H9 (cell line): ENCODE results near the gene NCOA5. TPM values are rescaled to one million over a fixed set of nuclear protein-coding genes. Genes with fewer than 3 reads are reported as not detected.

ENCODE experiments used
- DNase-seq: peaks from one replicate; pipeline ENCODE4 v3.0.0-alpha.2; 2017
- H2AFZ ChIP-seq: one replicate; pipeline ENCODE4 v1.6.1; 2013; ENCODE audit warnings: mild to moderate bottlenecking, low read length, control low read depth, moderate library complexity
- H2AK5ac ChIP-seq: 2 replicates; pipeline ENCODE4 v1.6.1; 2013; ENCODE audit warnings: low read length, control low read depth, mixed read lengths; ENCODE audit not compliant: insufficient read length
- H2BK120ac ChIP-seq: one replicate; pipeline ENCODE4 v1.6.1; 2013; ENCODE audit warnings: low read depth, mild to moderate bottlenecking, low read length, control low read depth, inconsistent platforms; ENCODE audit not compliant: poor library complexity, severe bottlenecking
- H2BK12ac ChIP-seq: 2 replicates; pipeline ENCODE4 v1.6.1; 2013; ENCODE audit warnings: low read length, control low read depth, mixed read lengths, low read depth; ENCODE audit not compliant: insufficient read length
- H2BK15ac ChIP-seq: 2 replicates; pipeline ENCODE4 v1.6.1; 2013; ENCODE audit warnings: low read depth, low read length, control low read depth
- H2BK20ac ChIP-seq: one replicate; pipeline ENCODE4 v1.6.1; 2013; ENCODE audit warnings: low read depth, mild to moderate bottlenecking, low read length, control low read depth, inconsistent platforms; ENCODE audit not compliant: poor library complexity, severe bottlenecking
- H2BK5ac ChIP-seq: 2 replicates; pipeline ENCODE4 v1.6.1; 2013; ENCODE audit warnings: low read length, control low read depth, mixed read lengths; ENCODE audit not compliant: insufficient read length
- H3K14ac ChIP-seq: 2 replicates; pipeline ENCODE4 v1.6.1; 2013; ENCODE audit warnings: low read length, control low read depth; ENCODE audit not compliant: insufficient read depth
- H3K18ac ChIP-seq: 2 replicates; pipeline ENCODE4 v1.6.1; 2013; ENCODE audit warnings: low read depth, mild to moderate bottlenecking, mixed read lengths, low read length, control low read depth; ENCODE audit not compliant: insufficient read length
- H3K23ac ChIP-seq: 2 replicates; pipeline ENCODE4 v1.6.1; 2013; ENCODE audit warnings: low read length, control low read depth, mixed read lengths, low read depth; ENCODE audit not compliant: insufficient read length
- H3K23me2 ChIP-seq: 2 replicates; pipeline ENCODE4 v1.6.1; 2013; ENCODE audit warnings: low read depth, mild to moderate bottlenecking, mixed read lengths, low read length, control low read depth; ENCODE audit not compliant: insufficient read length, poor library complexity, severe bottlenecking
- H3K27ac ChIP-seq: 2 replicates; pipeline ENCODE4 v1.5.1; 2013; ENCODE audit warnings: low read length, control low read depth, mixed read lengths, low read depth; ENCODE audit not compliant: insufficient read length
- H3K27me3 ChIP-seq: 2 replicates; pipeline ENCODE4 v1.6.1; 2013; ENCODE audit warnings: low read length, control low read depth, inconsistent platforms; ENCODE audit not compliant: insufficient read depth
- H3K4ac ChIP-seq: 2 replicates; pipeline ENCODE4 v1.6.1; 2013; ENCODE audit warnings: low read depth, mild to moderate bottlenecking, control low read depth, inconsistent platforms, low read length, moderate library complexity
- H3K4me1 ChIP-seq: 2 replicates; pipeline ENCODE4 v1.6.1; 2013; ENCODE audit warnings: low read length, control low read depth, inconsistent platforms; ENCODE audit not compliant: insufficient read depth
- H3K4me2 ChIP-seq: 2 replicates; pipeline ENCODE4 v1.6.1; 2013; ENCODE audit warnings: low read length, control low read depth, mixed read lengths; ENCODE audit not compliant: insufficient read length, insufficient read depth
- H3K56ac ChIP-seq: 2 replicates; pipeline ENCODE4 v1.6.1; 2013; ENCODE audit warnings: low read depth, mild to moderate bottlenecking, mixed read lengths, low read length, control low read depth; ENCODE audit not compliant: insufficient read length
- H3K79me1 ChIP-seq: 2 replicates; pipeline ENCODE4 v1.6.1; 2013; ENCODE audit warnings: low read depth, mild to moderate bottlenecking, moderate library complexity, low read length, control low read depth, inconsistent platforms; ENCODE audit not compliant: insufficient read depth, poor library complexity, severe bottlenecking
- H3K79me2 ChIP-seq: 2 replicates; pipeline ENCODE4 v1.6.1; 2013; ENCODE audit warnings: low read length, control low read depth, inconsistent platforms; ENCODE audit not compliant: insufficient read depth
- H3K9ac ChIP-seq: 2 replicates; pipeline ENCODE4 v1.6.1; 2013; ENCODE audit warnings: low read length, control low read depth, mixed read lengths; ENCODE audit not compliant: insufficient read length; ENCODE audit errors: extremely low read depth
- H3K9me3 ChIP-seq: one replicate; pipeline ENCODE4 v1.6.1; 2013; ENCODE audit warnings: low read depth, low read length, inconsistent platforms; ENCODE audit not compliant: control insufficient read depth
- H3T11ph ChIP-seq: one replicate; pipeline ENCODE4 v1.6.1; 2013; ENCODE audit warnings: mild to moderate bottlenecking, low read length, control low read depth, inconsistent platforms
- H4K20me1 ChIP-seq: one replicate; pipeline ENCODE4 v1.6.1; 2013; ENCODE audit not compliant: control insufficient read depth, insufficient read length, insufficient read depth
- H4K5ac ChIP-seq: 2 replicates; pipeline ENCODE4 v1.6.1; 2013; ENCODE audit warnings: low read depth, mild to moderate bottlenecking, mixed read lengths, low read length, control low read depth; ENCODE audit not compliant: insufficient read length
- H4K8ac ChIP-seq: replicated peaks from 2 replicates; pipeline ENCODE4 v1.6.1; 2013; ENCODE audit warnings: low read length, control low read depth, mixed read lengths, low read depth; ENCODE audit not compliant: insufficient read length
- H4K91ac ChIP-seq: 2 replicates; pipeline ENCODE4 v1.6.1; 2013; ENCODE audit warnings: low read depth, mild to moderate bottlenecking, moderate library complexity, mixed read lengths, low read length, control low read depth; ENCODE audit not compliant: insufficient read length
- H3K27ac Mint-ChIP-seq, 3 experiments: 2 replicates in 2 of 3; 3 replicates in 1 of 3; pipeline ENCODE4 v1.8.0; 2020 to 2021; ENCODE audit warnings: mixed read lengths in 3 of 3, mild to moderate bottlenecking in 1 of 3, moderate library complexity in 1 of 3
- H3K27me3 Mint-ChIP-seq: 2 replicates; pipeline ENCODE4 v1.8.0; 2021; ENCODE audit warnings: low read depth, mild to moderate bottlenecking, moderate library complexity, mixed read lengths
- H3K36me3 Mint-ChIP-seq, 3 experiments: 2 replicates in 2 of 3; 3 replicates in 1 of 3; pipeline ENCODE4 v1.8.0; 2020 to 2021; ENCODE audit warnings: low read depth in 3 of 3, mixed read lengths in 3 of 3; ENCODE audit not compliant: insufficient read depth in 1 of 3
- H3K4me1 Mint-ChIP-seq, 2 experiments: 2 replicates each; pipeline ENCODE4 v1.8.0; 2020; ENCODE audit warnings: mixed read lengths in 2 of 2
- H3K4me3 Mint-ChIP-seq, 2 experiments: 2 replicates in 1 of 2; 3 replicates in 1 of 2; pipeline ENCODE4 v1.8.0; 2020 to 2021; ENCODE audit warnings: mild to moderate bottlenecking in 2 of 2, mixed read lengths in 2 of 2, moderate library complexity in 1 of 2
- H3K9me3 Mint-ChIP-seq, 2 experiments: 2 replicates in 1 of 2; 3 replicates in 1 of 2; pipeline ENCODE4 v1.8.0; 2020; ENCODE audit warnings: mild to moderate bottlenecking in 2 of 2, mixed read lengths in 2 of 2, moderate library complexity in 1 of 2
- CTCF ChIP-seq: fragments of 200-600 bp; sonication (generic); conservative IDR thresholded peaks from 3 replicates; pipeline ENCODE4 v1.8.0; 2021; ENCODE audit warnings: antibody characterized with exemption, mild to moderate bottlenecking
- WGBS: extraction: QIAGEN DNeasy Blood & Tissue Kit; methylation state at CpG from one replicate; pipeline ENCODE4 v1.1.7; 2013; ENCODE audit warnings: missing lambda C conversion rate, low lambda C conversion rate, mixed read lengths; ENCODE audit not compliant: insufficient read length; ENCODE audit errors: extremely low coverage; 5-methylcytosine and 5-hydroxymethylcytosine counted together
- total RNA-seq: library from RNA; stranded (reverse); gene quantifications from 2 replicates; pipeline ENCODE4 v1.2.1, GENCODE V29; 2021

The NCOA5 gene
- total RNA-seq, 1 experiment from 2014 or later = 55.7 TPM

GRCh38 chr20:46058599-46059281, 31.0 kb downstream of the NCOA5 start:
- H2BK5ac ChIP-seq = no peak overlapping the region
- H4K5ac ChIP-seq = no peak overlapping the region
- H3K27me3 ChIP-seq = peaks cover 25% of the 10 kb centered on the region; the same call in 1 of the 2 replicates
- H3K14ac ChIP-seq = no peak overlapping the region
- no peak overlapping the region for H2BK12ac ChIP-seq
- no CpG with 5 or more reads among the region's 35 CpGs for WGBS
- H3K27ac Mint-ChIP-seq = no peak overlapping the region
- peak overlapping the region; percentile 75 for H3K4me2 ChIP-seq
- H3K4me1 ChIP-seq = peaks cover 4% of the 10 kb centered on the region; the same call in 1 of the 2 replicates
- H3K4ac ChIP-seq = no peak overlapping the region
- H2BK120ac ChIP-seq = no peak overlapping the region
- no peak overlapping the region for H3K27ac ChIP-seq
- H3K27me3 Mint-ChIP-seq = peaks cover 62% of the 10 kb centered on the region
- H4K20me1 ChIP-seq = no peaks in the 10 kb centered on the region
- H2AFZ ChIP-seq = no peak overlapping the region
- peak overlapping the region; percentile 56 to 80 for H3K4me3 Mint-ChIP-seq
- no peaks in the 10 kb centered on the region for H3K9me3 Mint-ChIP-seq
- peaks cover 18% of the 10 kb centered on the region for H3K23me2 ChIP-seq
- H2AK5ac ChIP-seq = no peak overlapping the region
- H3K18ac ChIP-seq = no peak overlapping the region
- H2BK20ac ChIP-seq = no peak overlapping the region
- no peaks in the 10 kb centered on the region for H3K9me3 ChIP-seq
- H3T11ph ChIP-seq = no peak overlapping the region
- no peak overlapping the region for H4K8ac ChIP-seq
- no peak overlapping the region for H2BK15ac ChIP-seq
- H3K56ac ChIP-seq = no peak overlapping the region
- no peaks in the 10 kb centered on the region for H3K79me2 ChIP-seq
- TF ChIP-seq CTCF = peak; percentile 20; the same call in 1 of the 3 replicates
- H3K9ac ChIP-seq = no peak overlapping the region
- H3K23ac ChIP-seq = no peak overlapping the region
- H4K91ac ChIP-seq = no peak overlapping the region
- peak; percentile 74 for DNase-seq
- H3K4me1 Mint-ChIP-seq = peaks cover 19 to 28% of the 10 kb centered on the region in 2 experiments
- H3K79me1 ChIP-seq = no peaks in the 10 kb centered on the region
- H3K36me3 Mint-ChIP-seq = peaks cover 24 to 28% (median 26%) of the 10 kb centered on the region in 3 experiments
